ENCODE data around the gene RHOC. TPM values are rescaled to one million over a fixed set of nuclear protein-coding genes. Genes with fewer than 3 reads are reported as not detected.

RHOC gene
- total and polyA plus RNA-seq, 2 experiments from 2014 or later, result 65.4 to 76.7 TPM

GRCh38 chr1:112699425-112700144, 7.3 kb downstream of the RHOC start:
- H3K36me3 Mint-ChIP-seq (ENCODE audit: low read depth), result peaks cover 69% of the 10 kb centered on the region
- peak overlapping the region; percentile 69 for H3K4me2 ChIP-seq

More at GRCh38 chr1:112699425-112700144, 7.3 kb downstream of the RHOC start:
- Mint-ChIP-seq H3K4me1 (peaks cover 69% of the 10 kb centered on the region), H3K27ac (no peak overlapping the region), H3K27me3 (ENCODE audit: insufficient read depth, low read depth, poor library complexity) (peaks cover 39% of the 10 kb centered on the region), H3K4me3 (peak overlapping the region; percentile 11; the same call in 1 of the 3 replicates), H3K9me3 (no peaks in the 10 kb centered on the region)
- ATAC-seq, result no peak
- peaks cover 9% of the 10 kb centered on the region; the same call in 1 of the 2 replicates for H3K79me2 ChIP-seq (replicated peaks; ENCODE audit: insufficient read depth)
- H3K27ac ChIP-seq (ENCODE audit: low read depth), result no peak overlapping the region
- TF ChIP-seq, protein P1, sequence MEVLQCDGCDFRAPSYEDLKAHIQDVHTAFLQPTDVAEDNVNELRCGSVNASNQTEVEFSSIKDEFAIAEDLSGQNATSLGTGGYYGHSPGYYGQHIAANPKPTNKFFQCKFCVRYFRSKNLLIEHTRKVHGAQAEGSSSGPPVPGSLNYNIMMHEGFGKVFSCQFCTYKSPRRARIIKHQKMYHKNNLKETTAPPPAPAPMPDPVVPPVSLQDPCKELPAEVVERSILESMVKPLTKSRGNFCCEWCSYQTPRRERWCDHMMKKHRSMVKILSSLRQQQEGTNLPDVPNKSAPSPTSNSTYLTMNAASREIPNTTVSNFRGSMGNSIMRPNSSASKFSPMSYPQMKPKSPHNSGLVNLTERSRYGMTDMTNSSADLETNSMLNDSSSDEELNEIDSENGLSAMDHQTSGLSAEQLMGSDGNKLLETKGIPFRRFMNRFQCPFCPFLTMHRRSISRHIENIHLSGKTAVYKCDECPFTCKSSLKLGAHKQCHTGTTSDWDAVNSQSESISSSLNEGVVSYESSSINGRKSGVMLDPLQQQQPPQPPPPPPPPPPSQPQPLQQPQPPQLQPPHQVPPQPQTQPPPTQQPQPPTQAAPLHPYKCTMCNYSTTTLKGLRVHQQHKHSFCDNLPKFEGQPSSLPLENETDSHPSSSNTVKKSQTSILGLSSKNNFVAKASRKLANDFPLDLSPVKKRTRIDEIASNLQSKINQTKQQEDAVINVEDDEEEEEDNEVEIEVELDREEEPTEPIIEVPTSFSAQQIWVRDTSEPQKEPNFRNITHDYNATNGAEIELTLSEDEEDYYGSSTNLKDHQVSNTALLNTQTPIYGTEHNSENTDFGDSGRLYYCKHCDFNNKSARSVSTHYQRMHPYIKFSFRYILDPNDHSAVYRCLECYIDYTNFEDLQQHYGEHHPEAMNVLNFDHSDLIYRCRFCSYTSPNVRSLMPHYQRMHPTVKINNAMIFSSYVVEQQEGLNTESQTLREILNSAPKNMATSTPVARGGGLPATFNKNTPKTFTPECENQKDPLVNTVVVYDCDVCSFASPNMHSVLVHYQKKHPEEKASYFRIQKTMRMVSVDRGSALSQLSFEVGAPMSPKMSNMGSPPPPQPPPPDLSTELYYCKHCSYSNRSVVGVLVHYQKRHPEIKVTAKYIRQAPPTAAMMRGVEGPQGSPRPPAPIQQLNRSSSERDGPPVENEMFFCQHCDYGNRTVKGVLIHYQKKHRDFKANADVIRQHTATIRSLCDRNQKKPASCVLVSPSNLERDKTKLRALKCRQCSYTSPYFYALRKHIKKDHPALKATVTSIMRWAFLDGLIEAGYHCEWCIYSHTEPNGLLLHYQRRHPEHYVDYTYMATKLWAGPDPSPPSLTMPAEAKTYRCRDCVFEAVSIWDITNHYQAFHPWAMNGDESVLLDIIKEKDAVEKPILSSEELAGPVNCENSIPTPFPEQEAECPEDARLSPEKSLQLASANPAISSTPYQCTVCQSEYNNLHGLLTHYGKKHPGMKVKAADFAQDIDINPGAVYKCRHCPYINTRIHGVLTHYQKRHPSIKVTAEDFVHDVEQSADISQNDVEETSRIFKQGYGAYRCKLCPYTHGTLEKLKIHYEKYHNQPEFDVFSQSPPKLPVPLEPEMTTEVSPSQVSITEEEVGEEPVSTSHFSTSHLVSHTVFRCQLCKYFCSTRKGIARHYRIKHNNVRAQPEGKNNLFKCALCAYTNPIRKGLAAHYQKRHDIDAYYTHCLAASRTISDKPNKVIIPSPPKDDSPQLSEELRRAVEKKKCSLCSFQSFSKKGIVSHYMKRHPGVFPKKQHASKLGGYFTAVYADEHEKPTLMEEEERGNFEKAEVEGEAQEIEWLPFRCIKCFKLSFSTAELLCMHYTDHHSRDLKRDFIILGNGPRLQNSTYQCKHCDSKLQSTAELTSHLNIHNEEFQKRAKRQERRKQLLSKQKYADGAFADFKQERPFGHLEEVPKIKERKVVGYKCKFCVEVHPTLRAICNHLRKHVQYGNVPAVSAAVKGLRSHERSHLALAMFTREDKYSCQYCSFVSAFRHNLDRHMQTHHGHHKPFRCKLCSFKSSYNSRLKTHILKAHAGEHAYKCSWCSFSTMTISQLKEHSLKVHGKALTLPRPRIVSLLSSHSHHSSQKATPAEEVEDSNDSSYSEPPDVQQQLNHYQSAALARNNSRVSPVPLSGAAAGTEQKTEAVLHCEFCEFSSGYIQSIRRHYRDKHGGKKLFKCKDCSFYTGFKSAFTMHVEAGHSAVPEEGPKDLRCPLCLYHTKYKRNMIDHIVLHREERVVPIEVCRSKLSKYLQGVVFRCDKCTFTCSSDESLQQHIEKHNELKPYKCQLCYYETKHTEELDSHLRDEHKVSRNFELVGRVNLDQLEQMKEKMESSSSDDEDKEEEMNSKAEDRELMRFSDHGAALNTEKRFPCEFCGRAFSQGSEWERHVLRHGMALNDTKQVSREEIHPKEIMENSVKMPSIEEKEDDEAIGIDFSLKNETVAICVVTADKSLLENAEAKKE (CRISPR knock-in tag; IDR thresholded peaks at IDR 0.05), result no peak
- TF ChIP-seq REST (IDR thresholded peaks at IDR 0.05; ENCODE audit: unreplicated experiment) (no peak), NANOG (IDR thresholded peaks at IDR 0.05; ENCODE audit: borderline replicate concordance) (no peak), EZH2phosphoT487 (IDR thresholded peaks at IDR 0.05; ENCODE audit: unreplicated experiment) (no peak), POLR2AphosphoS5 (IDR thresholded peaks at IDR 0.05; ENCODE audit: low read depth) (no peak)
- H3F3A ChIP-seq (replicated peaks; ENCODE audit: low read depth), result 0 out of 2 replicates have a peak, but pooled peaks cover 3% of the 10 kb centered on the region
- no peak for DNase-seq (ENCODE audit: low spot score)
- peaks cover 29% of the 10 kb centered on the region for H3K27me3 ChIP-seq (ENCODE audit: insufficient read depth)
- H3K9me2 ChIP-seq (ENCODE audit: insufficient read depth), result no peaks in the 10 kb centered on the region
- H2AFZ ChIP-seq, result no peak overlapping the region
- peaks cover 4% of the 10 kb centered on the region; the same call in 1 of the 2 replicates for H3K36me3 ChIP-seq (ENCODE audit: insufficient read depth)
- no peak overlapping the region for H3K4me3 ChIP-seq
- H4K20me1 ChIP-seq (replicated peaks; ENCODE audit: insufficient read depth), result peaks cover 25% of the 10 kb centered on the region
- H3K4me1 ChIP-seq (ENCODE audit: insufficient read depth), result peaks cover 54% of the 10 kb centered on the region

All from GM23338 (cell line).